GM23338 (cell line): ENCODE data around the gene KIF6.

ENCODE experiments used
- CREB1 ChIP-seq: fragments of 250-450 bp; sonication (Bioruptor Pico); IDR thresholded peaks from 2 replicates; pipeline ENCODE4 v1.5.0; 2020; ENCODE audit warnings: low read depth, mild to moderate bottlenecking, moderate library complexity
- CTCF ChIP-seq, 2 experiments: fragments of 200-600 bp in 1 of 2; sonication (generic) in 1 of 2; conservative IDR thresholded peaks; 2 replicates each; pipeline versions ENCODE4 v1.5.1 to v1.6.1; 2016 to 2017; ENCODE audit warnings: antibody characterized with exemption in 2 of 2, low read depth in 2 of 2, mild to moderate bottlenecking in 2 of 2, moderate library complexity in 1 of 2
- EZH2 ChIP-seq: fragments of 200-600 bp; sonication (generic); IDR thresholded peaks from one replicate; pipeline ENCODE4 v1.8.0; 2017; ENCODE audit warnings: antibody characterized with exemption, mild to moderate bottlenecking, low read depth; ENCODE audit not compliant: unreplicated experiment
- EZH2phosphoT487 ChIP-seq: fragments of 200-600 bp; sonication (generic); IDR thresholded peaks from one replicate; pipeline ENCODE4 v1.8.1; 2018; ENCODE audit warnings: antibody characterized with exemption; ENCODE audit not compliant: unreplicated experiment
- JUNB ChIP-seq: IDR thresholded peaks from one replicate; pipeline ENCODE4 v1.6.1; 2016; ENCODE audit warnings: antibody characterized with exemption; ENCODE audit not compliant: unreplicated experiment
- POLR2AphosphoS5 ChIP-seq: IDR thresholded peaks from 2 replicates; pipeline ENCODE4 v1.6.1; 2016; ENCODE audit warnings: antibody characterized with exemption, low read depth
- TF ChIP-seq, protein P1 (sequence below): IDR thresholded peaks from one replicate; pipeline ENCODE4 v1.6.1; 2018; ENCODE audit warnings: antibody characterized with exemption; ENCODE audit not compliant: unreplicated experiment

- TF ChIP-seq CTCF (conservative IDR thresholded peaks at IDR 0.05; ENCODE audit: low read depth in 2 of 2) (no peak), EZH2 (no peak), POLR2AphosphoS5 (no peak), CREB1 (CRISPR knock-in tag) (no peak), EZH2phosphoT487 (no peak), JUNB (no peak)
- TF ChIP-seq, protein P1, sequence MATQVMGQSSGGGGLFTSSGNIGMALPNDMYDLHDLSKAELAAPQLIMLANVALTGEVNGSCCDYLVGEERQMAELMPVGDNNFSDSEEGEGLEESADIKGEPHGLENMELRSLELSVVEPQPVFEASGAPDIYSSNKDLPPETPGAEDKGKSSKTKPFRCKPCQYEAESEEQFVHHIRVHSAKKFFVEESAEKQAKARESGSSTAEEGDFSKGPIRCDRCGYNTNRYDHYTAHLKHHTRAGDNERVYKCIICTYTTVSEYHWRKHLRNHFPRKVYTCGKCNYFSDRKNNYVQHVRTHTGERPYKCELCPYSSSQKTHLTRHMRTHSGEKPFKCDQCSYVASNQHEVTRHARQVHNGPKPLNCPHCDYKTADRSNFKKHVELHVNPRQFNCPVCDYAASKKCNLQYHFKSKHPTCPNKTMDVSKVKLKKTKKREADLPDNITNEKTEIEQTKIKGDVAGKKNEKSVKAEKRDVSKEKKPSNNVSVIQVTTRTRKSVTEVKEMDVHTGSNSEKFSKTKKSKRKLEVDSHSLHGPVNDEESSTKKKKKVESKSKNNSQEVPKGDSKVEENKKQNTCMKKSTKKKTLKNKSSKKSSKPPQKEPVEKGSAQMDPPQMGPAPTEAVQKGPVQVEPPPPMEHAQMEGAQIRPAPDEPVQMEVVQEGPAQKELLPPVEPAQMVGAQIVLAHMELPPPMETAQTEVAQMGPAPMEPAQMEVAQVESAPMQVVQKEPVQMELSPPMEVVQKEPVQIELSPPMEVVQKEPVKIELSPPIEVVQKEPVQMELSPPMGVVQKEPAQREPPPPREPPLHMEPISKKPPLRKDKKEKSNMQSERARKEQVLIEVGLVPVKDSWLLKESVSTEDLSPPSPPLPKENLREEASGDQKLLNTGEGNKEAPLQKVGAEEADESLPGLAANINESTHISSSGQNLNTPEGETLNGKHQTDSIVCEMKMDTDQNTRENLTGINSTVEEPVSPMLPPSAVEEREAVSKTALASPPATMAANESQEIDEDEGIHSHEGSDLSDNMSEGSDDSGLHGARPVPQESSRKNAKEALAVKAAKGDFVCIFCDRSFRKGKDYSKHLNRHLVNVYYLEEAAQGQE: no peak
These were observed 27.9 kb upstream of the KIF6 start for GRCh38 chr6:39752835-39753724.
